ENCODE results near the gene TRAF2.
A peak's percentile ranks its signal among the peaks of the same experiment; 100 is the strongest.
"Not testable (repeated sequence)": the region's sequence is repeated elsewhere in the genome, so short reads cannot be mapped to it uniquely, and the experiment has no call there.

The TRAF2 gene

DNA sequence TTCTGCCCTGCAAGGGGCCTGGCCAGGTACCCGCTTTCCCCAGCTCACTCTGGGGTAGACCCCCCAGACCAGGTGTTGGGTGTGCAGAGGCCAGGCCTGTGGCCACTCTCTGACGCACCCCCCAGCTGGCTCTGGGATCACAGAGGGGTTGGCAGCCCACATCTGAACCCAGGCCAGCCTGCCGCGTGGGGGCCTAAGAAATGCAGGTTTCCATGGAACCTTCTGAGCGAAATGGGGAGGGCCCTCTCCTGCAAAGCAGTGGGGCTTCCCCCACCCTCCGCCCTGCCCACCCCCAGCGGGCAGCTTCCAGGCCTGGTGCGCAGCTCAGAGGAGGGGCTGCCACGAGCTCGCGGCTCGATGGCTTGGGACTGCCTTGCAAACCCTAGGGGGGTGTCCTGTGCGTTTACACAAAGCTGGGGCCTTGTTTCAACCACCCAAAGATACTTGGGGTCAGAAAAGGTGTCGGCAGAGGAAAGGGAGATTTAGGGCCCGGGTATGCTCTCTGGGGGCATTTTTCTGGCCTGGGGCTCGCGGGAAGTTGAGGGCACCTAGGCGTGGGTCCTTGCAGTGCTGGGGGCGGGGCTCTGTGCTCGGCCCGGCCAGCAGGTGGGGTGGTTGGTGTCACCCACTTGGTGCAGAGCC lies 43.0 kb upstream of the TRAF2 start:
- Mint-ChIP-seq H3K27ac (peak overlapping the region in 1 of 2 donors; percentile 70), H3K4me1 (ENCODE audit: low read depth in 2 of 2) (peaks cover 20% of the 10 kb centered on the region in 2 donors), H3K4me3 (peak overlapping the region; percentile 69 to 76), H3K36me3 (ENCODE audit: insufficient read depth) (peaks cover 47% of the 10 kb centered on the region), H3K27me3 (peaks cover 0 to 11% of the 10 kb centered on the region in 2 donors)
- ATAC-seq (replicated peaks); DNase-seq; H3K9me3 Mint-ChIP-seq: not testable (repeated sequence)

DNA sequence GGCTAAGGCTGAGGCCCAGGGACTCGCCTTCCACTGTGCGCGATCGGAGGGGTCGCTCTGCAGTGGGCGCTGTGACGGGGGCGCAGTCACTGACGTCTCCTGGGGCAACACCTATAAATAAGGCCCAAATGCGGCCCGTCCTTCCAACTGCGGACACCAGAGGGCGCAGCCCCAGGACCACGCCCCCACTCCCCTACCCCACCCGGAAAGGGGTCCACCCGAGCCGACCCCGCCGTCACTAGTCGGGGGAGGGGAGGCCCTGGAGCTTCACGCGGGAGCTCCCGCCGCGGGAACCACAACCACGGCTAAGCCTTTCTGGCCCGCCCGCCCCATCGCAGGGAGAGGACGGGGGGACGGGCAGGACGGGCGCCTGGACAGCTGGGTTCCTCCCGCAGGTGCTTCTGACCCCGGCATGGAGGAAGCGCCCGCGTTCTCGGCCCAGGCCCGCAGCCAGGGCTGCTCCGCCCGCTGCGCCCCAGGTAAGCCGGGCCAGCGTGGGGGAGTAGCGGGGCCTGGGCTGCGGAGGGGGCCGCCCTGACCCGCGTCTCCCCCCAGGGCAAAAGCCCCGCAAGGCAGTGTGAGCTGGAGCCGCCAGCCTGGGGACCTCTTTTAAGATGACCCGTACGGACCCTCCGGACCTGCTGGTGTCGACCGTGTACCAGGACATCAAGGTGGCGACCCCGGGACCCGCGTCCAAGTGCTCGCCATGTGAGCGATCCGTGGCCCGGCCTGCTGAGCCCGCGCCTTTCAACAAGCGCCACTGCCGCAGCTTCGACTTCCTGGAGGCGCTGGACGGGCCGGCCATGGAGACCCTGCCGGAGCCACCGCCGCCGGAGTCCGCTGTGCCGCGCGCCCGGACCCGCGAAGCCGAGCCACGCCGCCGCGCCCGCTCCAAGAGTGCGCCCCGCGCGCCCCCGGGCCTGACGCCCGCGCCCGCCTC lies 42.2 kb upstream of the TRAF2 start:
- H3K4me3 Mint-ChIP-seq = peak overlapping the region; percentile 69 to 76
- ATAC-seq (replicated peaks) (peak; percentile 3), DNase-seq (peak; percentile 55 to 66 (median 61))
- H3K27me3 Mint-ChIP-seq = peaks cover 0 to 11% of the 10 kb centered on the region in 2 donors
- H3K27ac Mint-ChIP-seq = peak overlapping the region in 1 of 2 donors; percentile 70
- peaks cover 54% of the 10 kb centered on the region for H3K36me3 Mint-ChIP-seq (ENCODE audit: insufficient read depth)
- H3K9me3 Mint-ChIP-seq = not testable (repeated sequence)
- H3K4me1 Mint-ChIP-seq (ENCODE audit: low read depth in 2 of 2) = peaks cover 20 to 22% of the 10 kb centered on the region in 2 donors

DNA sequence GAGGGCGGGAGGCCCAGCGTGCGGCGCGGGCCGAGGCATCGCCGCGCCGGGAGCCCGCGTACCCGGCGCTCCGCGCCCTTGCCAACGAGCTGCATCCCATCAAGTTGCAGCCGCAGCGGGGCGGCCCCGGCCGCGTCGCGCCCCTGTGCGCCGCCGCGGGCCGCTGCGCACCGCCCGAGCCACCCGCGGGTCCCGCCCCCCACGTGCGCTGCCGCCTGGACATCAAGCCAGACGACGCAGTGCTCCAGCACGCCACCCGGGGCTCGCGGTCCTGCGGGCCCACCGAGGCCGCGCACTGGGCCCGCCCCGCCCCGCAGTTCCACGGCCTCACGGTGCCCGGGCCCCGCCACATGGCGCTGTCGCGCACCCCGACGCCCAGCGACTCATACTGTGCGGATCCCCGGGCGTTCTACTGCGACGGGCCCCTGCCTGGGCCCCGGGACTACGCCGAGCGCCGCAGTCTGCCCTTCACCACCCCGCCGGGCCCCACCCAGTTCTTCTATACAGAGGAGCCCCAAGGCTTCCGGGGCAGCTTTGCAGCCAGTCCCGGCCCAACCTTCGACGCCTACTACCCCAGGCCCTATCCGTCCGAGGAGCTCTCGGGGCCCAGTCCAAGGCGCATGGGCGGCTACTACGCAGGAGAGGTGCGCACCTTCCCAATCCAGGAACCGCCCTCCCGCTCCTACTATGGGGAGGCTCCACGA lies 41.4 kb upstream of the TRAF2 start:
- peak overlapping the region; percentile 33 to 54 for H3K4me3 Mint-ChIP-seq
- no peak for ATAC-seq (replicated peaks)
- H3K27ac Mint-ChIP-seq = peak overlapping the region in 1 of 2 donors; percentile 66
- peaks cover 55% of the 10 kb centered on the region for H3K36me3 Mint-ChIP-seq (ENCODE audit: insufficient read depth)
- no peak for DNase-seq
- no peaks in the 10 kb centered on the region for H3K9me3 Mint-ChIP-seq
- peaks cover 0 to 11% of the 10 kb centered on the region in 2 donors for H3K27me3 Mint-ChIP-seq
- peaks cover 17 to 24% of the 10 kb centered on the region in 2 donors for H3K4me1 Mint-ChIP-seq (ENCODE audit: low read depth in 2 of 2)

DNA sequence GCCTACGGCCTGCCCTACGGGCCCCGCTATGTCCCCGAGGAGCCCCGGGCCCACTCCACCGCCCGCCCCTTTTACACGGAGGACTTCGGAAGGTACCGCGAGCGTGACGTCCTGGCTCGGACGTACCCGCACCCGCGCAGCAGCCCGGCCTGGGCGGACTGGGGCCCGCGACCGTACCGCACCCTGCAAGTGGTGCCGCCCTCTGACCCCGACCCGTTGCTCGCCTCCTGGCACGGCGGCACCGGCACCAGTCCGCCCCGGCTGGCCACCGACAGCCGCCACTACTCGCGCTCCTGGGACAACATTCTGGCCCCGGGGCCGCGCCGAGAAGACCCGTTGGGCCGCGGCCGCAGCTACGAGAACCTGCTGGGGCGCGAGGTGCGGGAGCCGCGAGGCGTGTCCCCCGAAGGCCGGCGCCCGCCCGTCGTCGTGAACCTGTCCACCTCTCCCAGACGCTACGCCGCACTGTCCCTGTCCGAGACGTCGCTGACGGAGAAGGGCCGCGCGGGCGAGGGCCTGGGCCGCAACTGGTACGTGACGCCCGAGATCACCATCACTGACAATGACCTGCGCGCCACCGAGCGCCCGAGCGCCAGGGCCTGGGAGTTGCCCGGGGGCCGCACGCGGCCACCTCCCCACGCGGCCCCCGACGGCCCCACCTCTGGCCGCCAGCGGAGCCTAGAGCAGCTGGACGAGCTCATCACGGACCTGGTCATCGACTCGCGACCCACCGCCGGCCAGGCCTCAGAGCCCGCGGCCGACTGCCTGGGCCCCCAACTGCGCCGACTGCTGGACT lies 40.7 kb upstream of the TRAF2 start:
- H3K36me3 Mint-ChIP-seq (ENCODE audit: insufficient read depth) = peaks cover 57% of the 10 kb centered on the region
- peaks cover 13 to 22% of the 10 kb centered on the region in 2 donors for H3K4me1 Mint-ChIP-seq (ENCODE audit: low read depth in 2 of 2)
- ATAC-seq (replicated peaks) (no peak), DNase-seq (no peak)
- peak overlapping the region; percentile 33 to 64 for H3K4me3 Mint-ChIP-seq
- H3K9me3 Mint-ChIP-seq = no peaks in the 10 kb centered on the region
- peaks cover 0 to 11% of the 10 kb centered on the region in 2 donors for H3K27me3 Mint-ChIP-seq
- peak overlapping the region in 1 of 2 donors; percentile 66 for H3K27ac Mint-ChIP-seq

DNA sequence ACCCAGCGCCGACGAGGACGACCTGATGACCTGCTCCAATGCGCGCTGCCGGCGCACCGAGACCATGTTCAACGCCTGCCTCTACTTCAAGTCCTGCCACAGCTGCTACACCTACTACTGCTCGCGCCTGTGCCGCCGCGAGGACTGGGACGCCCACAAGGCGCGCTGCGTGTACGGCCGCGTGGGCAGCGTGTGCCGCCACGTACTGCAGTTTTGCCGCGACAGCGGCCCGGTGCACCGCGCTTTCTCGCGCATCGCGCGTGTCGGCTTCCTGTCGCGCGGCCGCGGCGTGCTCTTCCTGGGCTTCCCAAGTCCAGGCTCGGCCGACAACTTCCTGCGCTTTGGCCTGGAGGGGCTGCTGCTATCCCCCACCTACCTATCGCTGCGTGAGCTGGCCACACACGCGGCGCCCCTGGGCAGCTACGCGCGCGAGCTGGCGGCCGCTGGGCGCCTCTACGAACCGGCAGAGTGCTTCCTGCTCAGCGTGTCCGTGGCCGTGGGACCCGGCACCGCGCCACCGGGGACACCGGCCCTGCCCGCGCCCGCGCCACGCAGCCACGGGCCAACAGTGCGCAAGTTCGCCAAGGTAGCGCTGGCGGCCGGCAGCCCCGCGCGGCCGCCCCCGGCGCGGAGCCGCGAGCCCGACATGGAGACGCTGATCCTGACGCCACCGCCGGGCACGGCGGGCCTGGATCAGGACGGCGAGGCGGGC lies 39.8 kb upstream of the TRAF2 start:
- H3K27ac Mint-ChIP-seq = peak overlapping the region; percentile 41
- no peaks in the 10 kb centered on the region for H3K9me3 Mint-ChIP-seq
- ATAC-seq (replicated peaks) (no peak), DNase-seq (no peak)
- H3K4me3 Mint-ChIP-seq = peak overlapping the region; percentile 25 to 92
- peaks cover 59% of the 10 kb centered on the region for H3K36me3 Mint-ChIP-seq (ENCODE audit: insufficient read depth)
- peaks cover 0 to 11% of the 10 kb centered on the region in 2 donors for H3K27me3 Mint-ChIP-seq
- peaks cover 17 to 18% of the 10 kb centered on the region in 2 donors for H3K4me1 Mint-ChIP-seq (ENCODE audit: low read depth in 2 of 2)

DNA sequence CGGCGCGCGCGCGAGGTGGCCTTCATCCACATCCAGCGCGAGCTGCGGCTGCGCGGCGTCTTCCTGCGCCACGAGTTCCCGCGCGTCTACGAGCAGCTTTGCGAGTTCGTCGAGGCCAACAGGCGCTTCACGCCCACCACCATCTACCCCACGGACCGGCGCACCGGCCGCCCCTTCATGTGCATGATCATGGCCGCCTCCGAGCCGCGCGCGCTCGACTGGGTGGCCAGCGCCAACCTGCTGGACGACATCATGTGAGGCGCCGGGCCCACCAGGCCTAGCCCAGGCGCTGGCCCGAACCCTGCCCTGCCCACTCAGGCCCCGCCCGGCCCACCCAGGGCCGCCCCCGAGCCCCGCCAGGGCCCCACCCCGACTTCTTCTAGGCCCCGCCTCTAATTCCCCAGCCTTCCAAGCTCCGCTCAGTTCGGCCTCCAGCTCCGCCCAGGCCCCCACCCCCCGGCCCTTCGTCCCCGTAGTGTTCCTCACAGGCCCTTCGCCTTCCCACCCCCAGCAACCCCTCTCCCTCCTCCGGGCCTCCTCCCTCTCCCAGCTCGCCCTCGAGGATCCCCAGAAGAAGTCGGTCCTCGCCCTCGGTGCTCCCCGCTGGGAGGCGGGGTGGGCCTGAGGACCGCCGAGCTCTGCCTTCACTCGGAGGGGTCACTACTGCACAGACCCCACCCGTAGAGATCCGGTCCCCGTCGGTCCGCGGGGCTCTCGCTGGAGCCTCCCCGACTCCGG lies 39.1 kb upstream of the TRAF2 start:
- DNase-seq = no peak
- no peak for ATAC-seq (replicated peaks)
- H3K27ac Mint-ChIP-seq = peak overlapping the region; percentile 93 to 94
- H3K27me3 Mint-ChIP-seq = peaks cover 0 to 11% of the 10 kb centered on the region in 2 donors
- H3K4me1 Mint-ChIP-seq (ENCODE audit: low read depth in 2 of 2) = peaks cover 15 to 16% of the 10 kb centered on the region in 2 donors
- no peaks in the 10 kb centered on the region for H3K9me3 Mint-ChIP-seq
- H3K4me3 Mint-ChIP-seq = peak overlapping the region; percentile 92
- H3K36me3 Mint-ChIP-seq (ENCODE audit: insufficient read depth) = peaks cover 58% of the 10 kb centered on the region

DNA sequence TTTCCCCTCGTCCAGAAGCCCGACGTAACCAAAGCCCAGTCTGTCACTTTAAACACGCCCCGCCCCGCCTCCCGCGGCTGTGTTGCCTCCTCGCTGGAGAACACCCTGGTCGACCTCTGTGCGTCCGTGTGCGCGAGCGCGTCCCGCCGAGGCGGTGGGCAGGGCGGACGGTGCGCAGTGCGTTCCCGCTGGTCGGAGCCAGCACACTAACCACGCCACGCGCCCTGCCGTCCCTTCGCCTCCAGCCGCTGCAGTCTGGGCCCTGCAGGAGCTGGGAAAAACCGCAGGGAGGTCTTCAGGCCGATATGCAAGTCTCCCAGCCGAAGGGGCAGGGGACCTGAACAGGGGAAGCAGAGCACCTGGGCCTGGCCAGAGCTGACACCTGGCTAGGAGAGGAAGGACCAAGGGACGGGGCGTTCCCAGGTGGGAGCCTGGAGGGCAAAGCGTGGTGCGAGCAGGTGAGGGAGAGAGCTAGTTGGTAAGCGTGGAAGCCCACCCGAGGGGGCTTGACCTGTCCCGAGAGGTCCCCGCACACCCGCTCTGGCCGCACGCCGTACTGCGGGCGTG lies 38.4 kb upstream of the TRAF2 start:
- H3K4me3 Mint-ChIP-seq = peak overlapping the region; percentile 92
- H3K4me1 Mint-ChIP-seq (ENCODE audit: low read depth in 2 of 2) = peaks cover 13% of the 10 kb centered on the region in 2 donors
- H3K36me3 Mint-ChIP-seq (ENCODE audit: insufficient read depth) = peaks cover 58% of the 10 kb centered on the region
- ATAC-seq (replicated peaks) = peak; percentile 27
- DNase-seq = peak; percentile 75 to 78 (median 78)
- H3K9me3 Mint-ChIP-seq = no peaks in the 10 kb centered on the region
- peak overlapping the region; percentile 93 to 94 for H3K27ac Mint-ChIP-seq
- peaks cover 0 to 11% of the 10 kb centered on the region in 2 donors for H3K27me3 Mint-ChIP-seq

DNA sequence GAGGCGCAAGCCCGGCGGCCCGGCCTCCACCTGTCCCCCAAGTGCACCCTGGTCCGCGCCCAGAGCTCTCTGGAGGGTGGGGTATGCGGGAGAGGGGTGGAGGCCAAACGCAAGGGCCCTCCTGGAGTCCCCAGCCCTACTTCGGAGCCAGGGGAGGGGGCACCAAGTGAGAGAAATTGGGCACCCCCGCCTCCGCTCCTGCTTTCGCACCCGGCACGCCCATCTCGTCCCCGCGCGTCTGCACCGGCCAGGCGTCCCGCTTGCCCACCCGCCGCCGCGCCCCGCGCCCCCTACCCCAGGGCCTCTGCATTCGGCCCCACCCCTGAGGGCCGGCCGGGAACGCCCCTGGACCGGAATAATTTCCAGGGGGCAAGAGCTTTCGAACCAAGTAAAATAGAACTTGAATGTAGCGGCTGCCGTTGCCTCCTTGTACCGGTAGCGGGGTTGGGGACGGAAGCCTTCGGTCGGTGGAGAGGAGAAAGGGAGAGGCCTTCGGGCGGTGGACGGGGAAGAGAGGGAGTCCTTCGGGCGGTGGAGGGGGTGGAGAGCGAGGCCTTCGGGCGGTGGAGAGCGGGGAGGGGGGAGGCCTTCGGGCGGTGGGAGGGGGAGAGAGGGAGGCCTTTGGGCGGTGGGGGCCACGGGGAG lies 37.8 kb upstream of the TRAF2 start:
- ATAC-seq (replicated peaks) (peak; percentile 6), DNase-seq (no peak)
- Mint-ChIP-seq H3K4me1 (ENCODE audit: low read depth in 2 of 2) (peaks cover 13% of the 10 kb centered on the region in 2 donors), H3K9me3 (no peaks in the 10 kb centered on the region), H3K27ac (peak overlapping the region; percentile 60 to 94), H3K36me3 (ENCODE audit: insufficient read depth) (peaks cover 56% of the 10 kb centered on the region), H3K27me3 (peaks cover 0 to 11% of the 10 kb centered on the region in 2 donors), H3K4me3 (peak overlapping the region; percentile 92)

DNA sequence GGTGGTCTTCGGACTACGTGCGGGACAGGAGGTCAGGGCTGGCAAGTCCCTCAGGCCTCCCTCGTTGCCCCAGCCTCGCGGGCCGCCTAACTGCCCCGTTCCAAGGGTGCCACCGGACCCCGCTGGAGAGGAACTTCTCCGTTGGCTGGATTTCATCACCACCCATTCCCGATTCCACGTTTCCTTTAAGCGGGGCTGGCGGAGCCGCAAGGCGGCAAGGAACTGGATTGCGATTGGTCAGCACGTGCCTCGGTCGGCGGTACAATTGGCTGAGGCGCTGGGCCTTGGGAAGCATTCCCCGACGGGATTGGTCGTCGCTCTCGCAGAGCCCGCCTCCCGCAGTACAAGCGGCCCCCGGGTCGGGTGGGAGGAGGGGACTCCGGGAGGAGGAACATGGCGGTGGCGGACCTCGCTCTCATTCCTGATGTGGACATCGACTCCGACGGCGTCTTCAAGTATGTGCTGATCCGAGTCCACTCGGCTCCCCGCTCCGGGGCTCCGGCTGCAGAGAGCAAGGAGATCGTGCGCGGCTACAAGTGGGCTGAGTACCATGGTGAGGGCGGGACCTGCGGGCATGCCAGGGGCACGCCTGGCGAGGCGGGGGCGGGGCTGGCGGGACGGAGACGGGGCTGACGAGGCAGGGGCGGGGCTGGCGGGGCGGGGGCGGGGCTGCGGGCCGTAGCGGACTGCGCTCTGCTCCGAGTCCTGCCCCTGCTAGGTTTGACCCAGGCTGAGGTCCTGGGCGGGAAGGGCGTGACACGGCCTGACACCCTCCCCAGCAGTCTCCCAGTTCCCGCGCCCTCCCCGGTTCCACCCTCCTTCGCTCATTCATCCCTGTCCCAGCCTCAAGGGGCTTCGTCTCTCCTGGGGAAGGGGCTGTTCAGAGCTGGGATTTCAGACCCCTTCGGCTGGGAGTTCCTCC lies 37.0 kb upstream of the TRAF2 start, which contains the start of gene PHPT1:
PHPT1 (plus strand) TSS at position 372 of the 922 bp plus-strand sequence; CDS start at position 394, 22 bp downstream.
- Mint-ChIP-seq H3K27me3 (peaks cover 0 to 11% of the 10 kb centered on the region in 2 donors), H3K4me3 (peak within 1 kb of the TSS; percentile 92)

More for the DNA sequence above, 37.0 kb upstream of the TRAF2 start, which contains the start of gene PHPT1:
- ATAC-seq (replicated peaks) = peak; percentile 90
- peak; percentile 93 to 97 (median 95) for DNase-seq
- H3K4me1 Mint-ChIP-seq (ENCODE audit: low read depth in 2 of 2) = peaks cover 13% of the 10 kb centered on the region in 2 donors
- H3K9me3 Mint-ChIP-seq = no peaks in the 10 kb centered on the region
- H3K27ac Mint-ChIP-seq = peak within 1 kb of the TSS; percentile 60 to 94
- H3K36me3 Mint-ChIP-seq (ENCODE audit: insufficient read depth) = peaks cover 55% of the 10 kb centered on the region
